ENCODE data around the gene LRRC59. TPM values are rescaled to one million over a fixed set of nuclear protein-coding genes. Genes with fewer than 3 reads are reported as not detected.

LRRC59 gene
- total RNA-seq, 1 experiment from 2014 or later, result 182 TPM

Other genes with a start within 250 kb of the LRRC59 start
- gene PPP1R9B, start 246.8 kb downstream of the LRRC59 start, total RNA-seq (2014; rRNA removed; shearing (Covaris generic)), result 49.7 and 59.6 TPM in 2 replicates
- gene SGCA, start 231.5 kb downstream of the LRRC59 start, total RNA-seq (2014; rRNA removed; shearing (Covaris generic)), result 19.0 and 49.0 TPM in 2 replicates
- gene COL1A1, start 195.9 kb downstream of the LRRC59 start, total RNA-seq (2014; rRNA removed; shearing (Covaris generic)), result 72.4 and 86.8 TPM in 2 replicates
- 1.2 and 4.2 TPM in 2 replicates for gene TMEM92, start 123.1 kb downstream of the LRRC59 start, total RNA-seq (2014; rRNA removed; shearing (Covaris generic))
- gene XYLT2, start 51.4 kb downstream of the LRRC59 start, total RNA-seq (2014; rRNA removed; shearing (Covaris generic)), result 31.5 and 33.5 TPM in 2 replicates
- 69.9 and 84.5 TPM in 2 replicates for gene MRPL27, start 24.3 kb downstream of the LRRC59 start, total RNA-seq (2014; rRNA removed; shearing (Covaris generic))
- gene EME1, start 24.3 kb downstream of the LRRC59 start, total RNA-seq (2014; rRNA removed; shearing (Covaris generic)), result 6.6 and 21.6 TPM in 2 replicates
- 58.8 and 69.4 TPM in 2 replicates for gene ACSF2, start 28.7 kb upstream of the LRRC59 start, total RNA-seq (2014; rRNA removed; shearing (Covaris generic))
- not detected in 2 replicates for gene CHAD, start 71.4 kb upstream of the LRRC59 start, total RNA-seq (2014; rRNA removed; shearing (Covaris generic))
- 31.9 and 34.5 TPM in 2 replicates for gene RSAD1, start 81.3 kb upstream of the LRRC59 start, total RNA-seq (2014; rRNA removed; shearing (Covaris generic))
- 0.58 and 1.7 TPM in 2 replicates for gene MYCBPAP, start 110.9 kb upstream of the LRRC59 start, total RNA-seq (2014; rRNA removed; shearing (Covaris generic))
- 2.3 and 2.8 TPM in 2 replicates for gene EPN3, start 135.2 kb upstream of the LRRC59 start, total RNA-seq (2014; rRNA removed; shearing (Covaris generic))
- 39.4 and 59.1 TPM in 2 replicates for gene SPATA20, start 149.7 kb upstream of the LRRC59 start, total RNA-seq (2014; rRNA removed; shearing (Covaris generic))
- gene CACNA1G, start 163.2 kb upstream of the LRRC59 start, total RNA-seq (2014; rRNA removed; shearing (Covaris generic)), result 5.1 and 13.0 TPM in 2 replicates
- not detected in 2 replicates for gene ABCC3, start 237.4 kb upstream of the LRRC59 start, total RNA-seq (2014; rRNA removed; shearing (Covaris generic))